Measurements from ENCODE around the gene CDA. TPM values are rescaled to one million over a fixed set of nuclear protein-coding genes. Genes with fewer than 3 reads are reported as not detected.

CDA gene
- total and polyA plus RNA-seq, 9 of the 15 experiments (the other 6 are each of a cell fraction or from before 2014, with no cell fraction given) = not detected

DNA sequence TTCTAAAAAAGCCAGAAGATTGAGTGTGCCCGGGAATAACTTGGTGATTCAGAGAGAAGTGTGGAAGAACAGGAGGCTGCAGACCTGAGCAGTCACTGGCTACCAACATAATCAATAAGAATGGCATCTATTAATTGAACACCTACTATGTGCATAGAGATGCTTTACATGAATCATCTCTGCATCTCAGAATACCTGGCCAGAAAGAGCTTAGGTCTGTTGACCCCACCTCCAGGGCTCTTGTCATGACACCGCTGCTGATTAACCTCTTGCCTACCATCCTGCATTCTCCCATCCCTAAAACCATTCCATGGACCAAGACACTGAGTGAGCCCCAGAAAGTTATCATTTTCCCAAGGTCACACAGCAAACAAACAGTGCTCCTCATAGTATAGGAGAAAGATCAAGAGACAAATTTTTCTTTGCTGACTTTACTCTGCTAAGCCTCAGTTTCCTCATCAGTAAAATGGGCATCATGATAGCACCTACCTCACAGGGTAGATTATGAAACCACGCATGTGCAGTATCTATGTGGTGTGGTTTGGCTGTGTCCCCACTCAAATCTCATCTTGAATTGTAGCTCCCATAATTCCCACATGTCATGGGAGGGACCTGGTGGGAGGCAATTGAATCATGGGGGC is 28.1 kb downstream of the CDA start (continued):
- TF ChIP-seq REST (IDR thresholded peaks at IDR 0.05; ENCODE audit: borderline replicate concordance) = no peak
- TF ChIP-seq REST (CRISPR knock-in tag; IDR thresholded peaks at IDR 0.05; ENCODE audit: low read depth) = no peak
- no peak for TF ChIP-seq ELF1 (tag; IDR thresholded peaks at IDR 0.05)
- TF ChIP-seq, protein P1, sequence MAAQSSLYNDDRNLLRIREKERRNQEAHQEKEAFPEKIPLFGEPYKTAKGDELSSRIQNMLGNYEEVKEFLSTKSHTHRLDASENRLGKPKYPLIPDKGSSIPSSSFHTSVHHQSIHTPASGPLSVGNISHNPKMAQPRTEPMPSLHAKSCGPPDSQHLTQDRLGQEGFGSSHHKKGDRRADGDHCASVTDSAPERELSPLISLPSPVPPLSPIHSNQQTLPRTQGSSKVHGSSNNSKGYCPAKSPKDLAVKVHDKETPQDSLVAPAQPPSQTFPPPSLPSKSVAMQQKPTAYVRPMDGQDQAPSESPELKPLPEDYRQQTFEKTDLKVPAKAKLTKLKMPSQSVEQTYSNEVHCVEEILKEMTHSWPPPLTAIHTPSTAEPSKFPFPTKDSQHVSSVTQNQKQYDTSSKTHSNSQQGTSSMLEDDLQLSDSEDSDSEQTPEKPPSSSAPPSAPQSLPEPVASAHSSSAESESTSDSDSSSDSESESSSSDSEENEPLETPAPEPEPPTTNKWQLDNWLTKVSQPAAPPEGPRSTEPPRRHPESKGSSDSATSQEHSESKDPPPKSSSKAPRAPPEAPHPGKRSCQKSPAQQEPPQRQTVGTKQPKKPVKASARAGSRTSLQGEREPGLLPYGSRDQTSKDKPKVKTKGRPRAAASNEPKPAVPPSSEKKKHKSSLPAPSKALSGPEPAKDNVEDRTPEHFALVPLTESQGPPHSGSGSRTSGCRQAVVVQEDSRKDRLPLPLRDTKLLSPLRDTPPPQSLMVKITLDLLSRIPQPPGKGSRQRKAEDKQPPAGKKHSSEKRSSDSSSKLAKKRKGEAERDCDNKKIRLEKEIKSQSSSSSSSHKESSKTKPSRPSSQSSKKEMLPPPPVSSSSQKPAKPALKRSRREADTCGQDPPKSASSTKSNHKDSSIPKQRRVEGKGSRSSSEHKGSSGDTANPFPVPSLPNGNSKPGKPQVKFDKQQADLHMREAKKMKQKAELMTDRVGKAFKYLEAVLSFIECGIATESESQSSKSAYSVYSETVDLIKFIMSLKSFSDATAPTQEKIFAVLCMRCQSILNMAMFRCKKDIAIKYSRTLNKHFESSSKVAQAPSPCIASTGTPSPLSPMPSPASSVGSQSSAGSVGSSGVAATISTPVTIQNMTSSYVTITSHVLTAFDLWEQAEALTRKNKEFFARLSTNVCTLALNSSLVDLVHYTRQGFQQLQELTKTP (IDR thresholded peaks at IDR 0.05; ENCODE audit: low read depth in 1 of 2, partially characterized antibody in 2 of 2) = no peak
- TF ChIP-seq BCOR (IDR thresholded peaks at IDR 0.05) = peak; percentile 98
- TF ChIP-seq ZNF589 (CRISPR knock-in tag; IDR thresholded peaks at IDR 0.05; ENCODE audit: low read depth) = no peak
- TF ChIP-seq CBX1 (IDR thresholded peaks at IDR 0.05; ENCODE audit: low read depth) = peak; percentile 75; the same call in 1 of the 2 replicates
- TF ChIP-seq ZNF324 (CRISPR knock-in tag; IDR thresholded peaks at IDR 0.05) = no peak
- TF ChIP-seq GTF2E2 (tag; IDR thresholded peaks at IDR 0.05) = no peak
- TF ChIP-seq ZFP30 (CRISPR knock-in tag; IDR thresholded peaks at IDR 0.05; ENCODE audit: borderline replicate concordance) = no peak
- TF ChIP-seq ZBTB26 (CRISPR knock-in tag; IDR thresholded peaks at IDR 0.05) = no peak
- no peak for TF ChIP-seq RBM34 (IDR thresholded peaks at IDR 0.05; ENCODE audit: borderline replicate concordance, insufficient read depth, low read length)
- TF ChIP-seq RFX1 (IDR thresholded peaks at IDR 0.05) = no peak
- TF ChIP-seq ZNF3 (CRISPR knock-in tag; IDR thresholded peaks at IDR 0.05) = no peak
